Gastroesophageal sphincter (tissue), 4 donors: ENCODE results near the gene P2RX1. TPM values are rescaled to one million over a fixed set of nuclear protein-coding genes. Genes with fewer than 3 reads are reported as not detected.
A peak's percentile ranks its signal among the peaks of the same experiment; 100 is the strongest.
"Not testable (repeated sequence)": the region's sequence is repeated elsewhere in the genome, so short reads cannot be mapped to it uniquely, and the experiment has no call there.

Experiments
- ATAC-seq: fragments of 150-250 bp; one replicate; pipeline ENCODE4 v1.9.1; 2016; ENCODE audit warnings: mild to moderate bottlenecking, moderate library complexity
- H3K27ac ChIP-seq, 4 donors: fragments of 200-600 bp; sonication (generic) in 3 of 4; 1 replicate in 3 of 4; 2 replicates in 1 of 4; pipeline ENCODE4 v1.5.1; 2016 to 2019
- H3K27me3 ChIP-seq: fragments of 200-600 bp; sonication (generic); one replicate; pipeline ENCODE4 v1.5.1; 2019
- H3K36me3 ChIP-seq, 2 donors: fragments of 200-600 bp; sonication (generic); one replicate each; pipeline ENCODE4 v1.5.1; 2019; ENCODE audit warnings: control low read depth in 1 of 2
- H3K4me1 ChIP-seq, 3 donors: fragments of 200-600 bp; sonication (generic); 1 replicate in 2 of 3; 2 replicates in 1 of 3; pipeline ENCODE4 v1.5.1; 2016 to 2019; ENCODE audit warnings: control low read depth in 2 of 3
- H3K4me3 ChIP-seq, 2 donors: fragments of 200-600 bp; sonication (generic); one replicate each; pipeline ENCODE4 v1.5.1; 2019; ENCODE audit warnings: mild to moderate bottlenecking in 1 of 2, moderate library complexity in 1 of 2
- H3K9me3 ChIP-seq, 3 donors: fragments of 200-600 bp; sonication (generic); one replicate each; pipeline ENCODE4 v1.5.1; 2017 to 2019; ENCODE audit warnings: control low read depth in 2 of 3
- CTCF ChIP-seq, 4 experiments: fragments of 200-600 bp in 2 of 4; fragments of 450-650 bp in 2 of 4; sonication (generic) in 1 of 4; IDR thresholded peaks; one replicate each; pipeline ENCODE4 v1.5.1; 2017 to 2019; ENCODE audit warnings: antibody characterized with exemption in 4 of 4, mild to moderate bottlenecking in 2 of 4, moderate library complexity in 2 of 4
- EP300 ChIP-seq: sonication (generic); formaldehyde crosslinking; IDR thresholded peaks from one replicate; pipeline ENCODE4 v1.6.1; 2017; ENCODE audit warnings: antibody characterized with exemption, mild to moderate bottlenecking
- POLR2A ChIP-seq, 2 donors: fragments of 450-650 bp; IDR thresholded peaks; one replicate each; pipeline ENCODE4 v1.6.1; 2017; ENCODE audit warnings: antibody characterized with exemption in 2 of 2, mild to moderate bottlenecking in 2 of 2, moderate library complexity in 1 of 2
- POLR2AphosphoS5 ChIP-seq: sonication (generic); formaldehyde crosslinking; IDR thresholded peaks from one replicate; pipeline ENCODE4 v1.6.1; 2017; ENCODE audit warnings: antibody characterized with exemption
- WGBS, 2 donors: methylation state at CpG; one replicate each; pipeline ENCODE4 v1.1.5; 2018; ENCODE audit warnings: low coverage in 1 of 2; 5-methylcytosine and 5-hydroxymethylcytosine counted together
- total RNA-seq, 4 donors: library from RNA; depleted of rRNA; stranded (reverse); fragments of >200 nt; gene quantifications; one replicate each; pipeline ENCODE4 v1.1.0, GENCODE V29; 2016

P2RX1 gene
- total RNA-seq, 4 donors from 2014 or later, result 1.6 to 11.6 (median 3.2) TPM

- WGBS, 2 donors, result 72 to 93% methylated on average over 7 to 10 of the region's 16 CpGs
- ATAC-seq, result no peak
- no peaks in the 10 kb centered on the region for H3K27me3 ChIP-seq
Observed at GRCh38 chr17:3857261-3858105, 58.8 kb downstream of the P2RX1 start.

GRCh38 chr17:3854204-3854603 is 62.1 kb downstream of the P2RX1 start:
- H3K36me3 ChIP-seq, H3K9me3 ChIP-seq, H3K4me3 ChIP-seq, H3K27ac ChIP-seq, ATAC-seq, H3K27me3 ChIP-seq, H3K4me1 ChIP-seq: not testable (repeated sequence)
- no CpG with 5 or more reads among the region's 36 CpGs for WGBS, 2 donors

More at GRCh38 chr17:3857261-3858105, 58.8 kb downstream of the P2RX1 start:
- Histone ChIP-seq H3K4me1 (no peaks in the 10 kb centered on the region), H3K9me3 (no peaks in the 10 kb centered on the region), H3K4me3 (no peak overlapping the region), H3K36me3 (peaks cover 0 to 26% of the 10 kb centered on the region in 2 donors), H3K27ac (no peak overlapping the region)
- peak; percentile 18 for TF ChIP-seq POLR2AphosphoS5
- no peak for TF ChIP-seq CTCF (IDR thresholded peaks at IDR 0.05)

- no peaks in the 10 kb centered on the region for H3K4me1 ChIP-seq
- TF ChIP-seq POLR2AphosphoS5, result no peak
- no peak for TF ChIP-seq EP300
- no peak for TF ChIP-seq CTCF (IDR thresholded peaks at IDR 0.05)
- no peak for TF ChIP-seq POLR2A (IDR thresholded peaks at IDR 0.05)
- no peak overlapping the region for H3K27ac ChIP-seq
- 51 to 67% methylated on average over 4 to 10 of the region's 10 CpGs for WGBS, 2 donors
- no peak for ATAC-seq
- H3K36me3 ChIP-seq, result no peaks in the 10 kb centered on the region
- no peaks in the 10 kb centered on the region for H3K9me3 ChIP-seq
- H3K4me3 ChIP-seq, result no peak overlapping the region
- H3K27me3 ChIP-seq, result no peaks in the 10 kb centered on the region
Observed at GRCh38 chr17:3852561-3852960, 63.7 kb downstream of the P2RX1 start.

GRCh38 chr17:3851461-3852100 is 64.7 kb downstream of the P2RX1 start:
- no peak overlapping the region for H3K27ac ChIP-seq
- no peaks in the 10 kb centered on the region for H3K9me3 ChIP-seq
- peaks cover 0 to under 1% (median 0%) of the 10 kb centered on the region in 3 donors for H3K4me1 ChIP-seq
- no peaks in the 10 kb centered on the region for H3K27me3 ChIP-seq
- WGBS, 2 donors, result 64 to 78% methylated on average over 7 to 24 of the region's 24 CpGs
- TF ChIP-seq CTCF (IDR thresholded peaks at IDR 0.05) (no peak), POLR2A (IDR thresholded peaks at IDR 0.05) (no peak), POLR2AphosphoS5 (no peak), EP300 (no peak)
- H3K36me3 ChIP-seq, result no peaks in the 10 kb centered on the region
- no peak overlapping the region for H3K4me3 ChIP-seq
- no peak for ATAC-seq

- WGBS, 2 donors, result 60 to 76% methylated on average over 1 to 3 of the region's 9 CpGs
Observed at GRCh38 chr17:3848229-3848835, 67.9 kb downstream of the P2RX1 start.

More at GRCh38 chr17:3848229-3848835, 67.9 kb downstream of the P2RX1 start:
- H3K36me3 ChIP-seq, result peaks cover 0 to 10% of the 10 kb centered on the region in 2 donors
- H3K27ac ChIP-seq, result no peak overlapping the region
- peaks cover 0 to 26% (median 7%) of the 10 kb centered on the region in 3 donors for H3K4me1 ChIP-seq
- TF ChIP-seq POLR2A (IDR thresholded peaks at IDR 0.05), result no peak
- no peak for TF ChIP-seq CTCF (IDR thresholded peaks at IDR 0.05)
- TF ChIP-seq EP300, result no peak
- TF ChIP-seq POLR2AphosphoS5, result no peak
- H3K27me3 ChIP-seq, result no peaks in the 10 kb centered on the region
- ATAC-seq, result no peak
- H3K9me3 ChIP-seq, result no peaks in the 10 kb centered on the region
- H3K4me3 ChIP-seq, result no peak overlapping the region
